ENCODE measurements around the gene TTC24. TPM values are rescaled to one million over a fixed set of nuclear protein-coding genes. Genes with fewer than 3 reads are reported as not detected.

The TTC24 gene
- total RNA-seq, 2 donors from 2014 or later, result not detected

DNA sequence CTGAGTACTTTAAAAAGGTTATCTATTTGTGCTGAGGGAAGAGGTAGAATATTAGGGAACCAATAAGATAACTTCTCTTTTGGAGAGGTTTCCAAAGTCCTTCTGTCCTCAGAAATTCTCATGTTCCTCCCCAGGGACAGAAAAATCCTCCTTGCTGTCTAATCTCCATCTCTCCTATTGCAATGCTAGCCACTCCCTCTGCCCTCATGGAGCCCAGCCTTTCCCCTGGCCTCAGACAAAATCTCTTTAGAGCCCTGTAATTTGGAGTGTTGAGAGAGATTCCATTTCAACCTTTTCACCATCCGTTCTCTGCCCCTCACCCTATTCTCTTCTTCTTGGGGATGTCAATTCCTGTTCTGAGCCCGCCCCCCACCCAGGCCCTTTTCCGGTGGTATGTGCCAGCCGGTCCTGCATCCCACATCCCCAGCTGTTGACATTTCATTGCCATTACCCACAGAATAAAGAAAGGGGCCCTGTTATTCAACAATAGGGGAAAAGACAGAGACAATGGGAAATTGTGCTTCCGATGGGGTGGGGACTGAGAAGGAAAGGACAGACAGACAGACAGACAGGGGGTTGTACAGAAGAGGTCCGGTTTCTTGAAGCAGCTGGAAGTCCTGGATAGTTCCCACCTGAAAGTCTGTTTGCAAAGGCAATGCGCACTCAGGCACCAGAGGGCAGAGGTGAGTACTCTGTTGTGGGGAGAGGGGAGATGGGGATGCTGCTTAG is 39.5 kb downstream of the TTC24 start, which contains the start of gene HAPLN2:
Gene HAPLN2 (plus strand): TSS at position 563 of the 729 bp plus-strand sequence. CDS start 4,076 bp downstream, outside the sequence.
- peaks cover 4% of the 10 kb centered on the region for H3K27me3 ChIP-seq (replicated peaks; ENCODE audit: insufficient read depth)
- ATAC-seq (ENCODE audit: insufficient number of reproducible peaks, low FRiP score, low read depth) (no peak), DNase-seq (ENCODE audit: low spot score) (no peak)
- TF ChIP-seq CTCF (IDR thresholded peaks at IDR 0.05), result no peak
- H3K4me3 ChIP-seq, result no peak within 1 kb of the TSS
- H3K9me3 ChIP-seq, result no peaks in the 10 kb centered on the region
- no peak within 1 kb of the TSS for H3K27ac ChIP-seq
- H3K36me3 ChIP-seq, result no peaks in the 10 kb centered on the region
- peaks cover 2 to 28% of the 10 kb centered on the region in 2 donors for H3K4me1 ChIP-seq (ENCODE audit: control insufficient read depth in 1 of 2, low read depth in 2 of 2)

GRCh38 chr1:156619582-156619955 is 40.0 kb downstream of the TTC24 start:
- H3K36me3 ChIP-seq, result no peaks in the 10 kb centered on the region
- TF ChIP-seq CTCF (IDR thresholded peaks at IDR 0.05), result no peak
- DNase-seq (ENCODE audit: low spot score) (no peak), ATAC-seq (ENCODE audit: insufficient number of reproducible peaks, low FRiP score, low read depth) (no peak)
- H3K9me3 ChIP-seq, result no peaks in the 10 kb centered on the region
- peaks cover 7 to 32% of the 10 kb centered on the region in 2 donors for H3K4me1 ChIP-seq (ENCODE audit: control insufficient read depth in 1 of 2, low read depth in 2 of 2)
- peaks cover 4% of the 10 kb centered on the region for H3K27me3 ChIP-seq (replicated peaks; ENCODE audit: insufficient read depth)
- H3K4me3 ChIP-seq, result no peak overlapping the region
- H3K27ac ChIP-seq, result no peak overlapping the region

- no peak for DNase-seq (ENCODE audit: low spot score)
- Histone ChIP-seq H3K4me1 (ENCODE audit: control insufficient read depth in 1 of 2, low read depth in 2 of 2) (peaks cover 13 to 22% of the 10 kb centered on the region in 2 donors), H3K9me3 (no peaks in the 10 kb centered on the region), H3K4me3 (no peak overlapping the region), H3K27ac (no peak overlapping the region), H3K27me3 (replicated peaks; ENCODE audit: insufficient read depth) (peaks cover 4% of the 10 kb centered on the region), H3K36me3 (no peaks in the 10 kb centered on the region)
- ATAC-seq (ENCODE audit: insufficient number of reproducible peaks, low FRiP score, low read depth), result no peak
- TF ChIP-seq CTCF (IDR thresholded peaks at IDR 0.05), result no peak
Measured at GRCh38 chr1:156622581-156623297, 43.2 kb downstream of the TTC24 start.

- peak; percentile 41 for TF ChIP-seq CTCF (IDR thresholded peaks at IDR 0.05)
- Histone ChIP-seq H3K27ac (no peak overlapping the region), H3K27me3 (replicated peaks; ENCODE audit: insufficient read depth) (peaks cover 4% of the 10 kb centered on the region), H3K4me1 (ENCODE audit: control insufficient read depth in 1 of 2, low read depth in 2 of 2) (peaks cover 13 to 22% of the 10 kb centered on the region in 2 donors), H3K36me3 (no peaks in the 10 kb centered on the region), H3K9me3 (no peaks in the 10 kb centered on the region), H3K4me3 (peak overlapping the region; percentile 69)
- no peak for ATAC-seq (ENCODE audit: insufficient number of reproducible peaks, low FRiP score, low read depth)
- no peak for DNase-seq (ENCODE audit: low spot score)
Measured at GRCh38 chr1:156623946-156624813, 44.7 kb downstream of the TTC24 start.
